Stimulated activated CD8-positive, alpha-beta memory T cell treated with anti-CD3 and anti-CD28 coated beads, Interleukin-4, amount 100 ng/mL, for 48 hours (primary cell): Measurements from ENCODE around the gene NOVA2.

Experiments
- DNase-seq: peaks from one replicate; pipeline ENCODE4 v3.0.0-alpha.2; 2020

Gene NOVA2

DNA sequence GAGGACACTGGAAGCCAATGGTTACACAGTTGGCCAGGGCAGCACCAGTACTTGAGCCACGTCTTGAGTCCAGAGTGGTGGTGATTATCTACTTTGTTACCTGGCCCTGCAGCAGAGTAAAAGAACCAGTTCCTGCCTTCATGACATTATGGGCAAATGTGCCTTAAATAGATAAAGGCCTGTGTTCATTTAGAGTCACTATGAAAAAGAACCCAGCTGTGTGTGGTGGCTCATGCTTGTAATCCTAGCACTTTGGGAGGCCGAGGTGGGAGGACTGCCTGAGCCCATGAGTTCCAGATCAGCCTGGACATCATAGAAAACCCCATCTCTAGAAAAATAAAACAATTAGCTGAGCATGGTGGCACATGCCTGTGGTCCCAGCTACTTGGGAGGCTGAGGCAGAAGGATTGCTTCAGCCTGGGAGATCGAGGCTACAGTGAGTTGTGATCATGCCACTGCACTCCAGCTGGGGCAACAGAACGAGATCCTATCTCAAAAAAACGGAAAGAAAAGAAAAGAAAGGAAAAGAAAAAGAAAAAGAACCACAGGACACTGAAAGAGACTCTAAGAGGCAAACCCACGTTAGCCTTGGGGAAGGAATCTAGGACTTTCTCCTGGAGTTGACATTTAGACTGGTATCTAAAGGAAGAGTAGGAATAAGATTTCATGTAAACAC, 84.3 kb downstream of the NOVA2 start:
- DNase-seq, result no peak

DNA sequence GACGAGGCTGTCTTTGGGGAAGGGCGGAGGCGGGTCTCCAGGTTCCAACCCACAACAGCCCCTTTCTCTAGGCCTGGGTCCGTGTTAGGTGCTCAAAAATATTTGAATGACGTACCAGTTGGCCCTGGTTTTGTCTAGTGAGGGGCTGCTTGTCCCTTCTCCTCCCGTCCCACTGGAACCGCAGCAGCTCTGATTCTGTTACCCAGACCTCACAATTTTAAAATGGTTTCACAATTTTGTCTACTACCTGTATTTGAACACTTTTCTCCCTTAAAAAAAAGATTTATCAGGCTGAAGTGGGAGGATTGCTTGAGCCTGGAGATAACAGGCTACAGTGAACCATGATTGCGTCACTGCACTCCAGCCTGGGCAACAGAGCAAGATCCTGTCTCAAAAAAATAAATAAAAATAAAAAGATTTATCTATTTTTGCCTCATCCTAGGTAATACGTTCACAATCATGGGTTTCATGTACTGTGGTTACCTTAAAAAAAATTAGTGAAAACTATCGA, 86.4 kb downstream of the NOVA2 start:
- no peak for DNase-seq

DNA sequence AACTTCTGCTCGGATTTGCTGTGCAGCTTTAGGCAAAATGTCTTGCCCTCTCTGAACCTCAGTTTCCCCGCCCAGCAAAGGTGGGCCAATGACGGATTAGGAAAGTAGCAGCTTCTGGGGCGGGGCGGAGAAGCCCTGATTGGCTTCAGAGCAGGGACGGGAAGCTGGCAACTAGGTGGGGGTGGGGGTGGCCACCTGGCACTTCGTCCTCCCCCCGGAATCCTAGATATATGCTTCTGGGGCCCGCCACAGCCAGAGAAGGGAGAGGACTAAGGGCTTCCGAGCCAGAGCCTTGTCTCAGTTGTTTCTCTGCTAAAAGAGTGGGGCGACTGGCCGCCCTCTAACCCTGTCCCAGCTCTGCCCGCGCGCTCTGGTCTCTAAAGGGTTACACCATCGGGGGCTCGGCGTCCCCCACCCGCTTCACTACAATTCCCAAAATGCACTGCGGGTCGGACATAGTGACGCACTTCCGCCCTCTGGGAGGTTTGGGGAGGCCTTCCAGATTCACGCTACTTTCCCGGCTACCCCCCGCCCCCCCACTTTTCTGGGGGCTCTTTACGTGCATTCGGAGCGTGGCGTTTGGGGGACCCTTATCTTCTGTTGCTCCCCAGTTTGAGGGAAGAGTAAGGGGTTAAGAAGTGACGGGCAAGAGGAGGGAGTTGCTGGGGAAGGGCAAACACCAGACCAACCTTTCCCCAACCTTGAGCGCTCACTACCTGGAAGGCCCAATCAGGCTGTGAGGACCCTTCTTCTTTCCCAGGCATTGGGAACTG, 87.1 kb downstream of the NOVA2 start:
- DNase-seq, result peak; percentile 91

DNA sequence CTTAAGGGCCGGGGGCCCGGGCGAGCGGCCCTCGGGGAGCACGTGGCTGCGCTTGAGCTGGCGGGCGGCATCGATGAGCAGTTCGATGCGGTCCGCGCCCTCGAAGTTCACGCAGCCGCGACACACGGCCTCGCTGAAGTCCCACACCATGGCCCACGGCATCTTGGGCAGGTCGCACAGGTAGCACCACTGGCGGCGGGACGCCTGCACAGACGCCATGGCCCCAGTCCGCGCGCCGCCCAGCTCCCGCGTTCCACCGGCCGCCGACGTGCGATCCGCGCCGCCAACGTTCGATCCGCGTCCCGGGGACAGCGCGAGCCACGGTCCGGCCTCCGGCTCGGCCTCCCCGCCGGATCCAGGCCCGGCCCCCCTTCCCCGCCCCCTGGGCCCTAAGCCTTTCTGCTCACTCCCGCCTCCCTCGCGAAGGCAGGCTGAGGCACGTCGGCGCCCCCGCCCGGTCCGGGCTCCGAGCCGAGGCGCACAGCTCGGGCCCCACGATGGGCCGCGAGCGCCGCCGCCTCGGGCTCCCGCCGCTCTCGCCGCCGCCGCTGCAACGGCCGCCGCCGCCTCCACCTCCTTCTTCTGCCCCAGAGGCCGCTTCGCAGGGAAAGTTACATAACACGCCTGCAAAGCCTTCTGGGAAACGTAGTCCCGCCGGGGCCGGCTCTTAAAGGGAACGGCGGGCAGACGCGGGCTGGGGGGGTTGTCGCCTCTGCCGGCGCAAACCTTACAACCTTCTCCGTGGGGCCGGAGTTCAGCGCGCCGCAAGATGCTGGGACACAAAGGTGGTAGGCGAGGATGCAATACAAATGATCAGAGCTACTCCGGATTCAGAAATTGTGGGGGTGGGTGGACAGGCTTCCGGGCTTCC, 87.9 kb downstream of the NOVA2 start, which contains the start of gene IRF2BP1:
Gene IRF2BP1, minus strand, starts transcription at position 586 of the 871 bp plus-strand sequence. Its CDS starts 367 bp downstream, at position 219.
- DNase-seq, result peak; percentile 92

DNA sequence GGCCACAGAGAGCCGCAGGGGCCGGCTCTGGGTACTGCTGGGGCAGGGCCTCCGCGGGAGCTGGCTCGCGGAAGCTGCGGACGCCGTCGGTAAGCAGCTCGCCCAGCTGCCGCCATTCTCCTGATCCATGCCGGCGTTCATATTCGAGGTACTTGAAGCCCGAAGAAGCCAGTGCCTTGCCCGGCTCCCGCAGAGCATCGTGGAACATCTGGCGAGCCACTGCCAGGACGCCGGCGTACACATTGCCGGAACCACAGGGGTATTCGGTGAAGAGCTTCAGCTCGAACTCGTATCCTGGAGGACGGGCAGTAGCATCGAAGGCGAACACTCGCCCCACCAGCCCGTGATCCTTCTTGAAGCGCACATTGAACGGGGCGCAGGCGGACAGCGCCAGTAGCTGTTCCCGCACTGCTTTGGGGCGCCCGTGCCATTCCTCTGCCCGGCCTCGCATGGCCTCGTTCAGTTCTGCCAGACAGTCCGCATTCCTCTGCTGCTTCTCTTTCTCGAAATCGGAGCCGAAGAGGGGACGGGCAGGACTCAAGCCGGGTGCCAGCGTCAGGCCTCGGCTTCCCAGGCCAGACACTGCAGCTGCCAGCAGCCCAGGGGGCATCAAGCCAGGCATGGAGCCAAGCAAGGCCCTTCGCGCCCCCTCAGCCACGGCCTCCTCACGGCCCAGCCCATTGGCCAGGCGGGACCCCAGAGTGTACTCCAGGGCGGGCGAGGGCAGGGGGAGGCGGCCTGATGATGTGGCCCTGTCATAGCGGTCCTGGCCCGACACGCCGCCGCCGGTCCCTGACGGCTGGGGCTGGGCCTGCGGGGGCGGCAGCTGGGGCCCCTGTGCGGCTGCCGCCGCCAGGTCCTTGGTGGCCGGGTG, 88.7 kb downstream of the NOVA2 start:
- DNase-seq, result peak; percentile 49

DNA sequence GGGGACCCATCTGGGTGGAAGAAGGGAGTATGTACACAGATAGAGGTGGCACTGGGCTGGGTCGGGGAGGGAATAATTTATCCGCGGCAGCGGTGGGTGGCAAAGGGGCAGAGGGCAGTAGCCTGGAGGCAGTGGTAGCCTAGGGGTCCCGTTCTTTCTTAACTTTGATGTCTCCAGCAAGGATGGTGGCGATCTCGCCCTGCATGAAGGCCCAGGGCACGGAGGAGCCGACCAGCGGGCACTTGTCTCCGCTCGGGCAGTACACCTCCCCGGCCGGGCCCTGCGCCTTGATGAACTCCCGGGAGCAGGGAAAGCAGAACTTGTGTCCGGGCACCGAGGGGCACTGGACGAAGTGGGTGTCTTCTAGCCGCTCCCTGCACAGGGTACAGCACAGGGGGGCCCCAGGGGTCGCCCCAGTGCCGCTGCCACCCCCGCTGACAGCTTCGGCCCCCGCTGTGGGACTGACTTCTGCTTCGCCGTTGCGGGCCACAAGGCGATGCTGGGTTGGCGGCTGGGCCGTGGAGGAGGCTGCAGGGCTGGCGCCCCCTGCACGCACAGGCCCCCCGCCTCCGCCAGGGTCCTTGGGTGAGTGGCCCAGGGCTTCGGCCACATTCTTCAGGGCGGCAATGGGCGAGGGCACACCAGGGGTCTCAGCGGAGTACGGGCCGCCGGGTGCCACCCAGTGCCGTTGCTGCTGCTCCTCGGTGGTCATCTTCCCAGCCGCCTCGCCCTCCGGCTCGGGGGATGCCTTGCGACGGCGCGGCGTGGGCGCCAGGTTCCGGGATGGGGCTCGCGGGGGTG, 89.6 kb downstream of the NOVA2 start:
- peak; percentile 31 for DNase-seq
